ENCODE measurements around the gene KRTAP10-1. TPM values are rescaled to one million over a fixed set of nuclear protein-coding genes. Genes with fewer than 3 reads are reported as not detected.
"Not testable (repeated sequence)": the region's sequence is repeated elsewhere in the genome, so short reads cannot be mapped to it uniquely, and the experiment has no call there.

KRTAP10-1 gene
- total and polyA plus RNA-seq, 2 experiments from 2014 or later, result not detected

GRCh38 chr21:44564099-44564498, 24.1 kb upstream of the KRTAP10-1 start:
- no peak for DNase-seq

DNA sequence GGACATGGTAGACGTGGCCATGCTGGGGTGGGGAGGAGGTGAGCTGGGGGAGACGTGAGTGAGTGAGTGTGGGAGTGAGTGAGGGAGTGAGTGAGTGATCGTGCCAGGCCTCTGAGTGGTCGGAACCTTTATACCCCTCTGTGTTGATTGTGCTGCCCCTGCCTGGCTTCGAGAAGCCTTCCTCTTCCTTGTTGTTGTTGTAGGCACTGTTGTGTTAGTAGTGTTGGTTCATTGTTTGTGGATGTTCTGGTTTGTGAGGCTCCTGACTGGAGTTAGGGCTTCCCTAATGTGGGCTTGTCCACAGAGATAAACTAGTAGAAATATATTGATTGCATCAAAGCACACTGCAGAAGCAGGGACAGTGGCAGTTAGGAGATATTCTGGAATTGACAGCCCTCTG, 18.7 kb upstream of the KRTAP10-1 start, which contains the start of gene KRTAP10-3:
TSS of gene KRTAP10-3 (minus strand) at position 101 of the 400 bp plus-strand sequence. CDS start at position 21, 80 bp downstream.
- Histone ChIP-seq H3K4me2 (ENCODE audit: unreplicated experiment) (no peak within 1 kb of the TSS), H3K4me1 (ENCODE audit: insufficient read depth) (no peaks in the 10 kb centered on the region), H3K79me2 (ENCODE audit: insufficient read depth) (no peaks in the 10 kb centered on the region), H3K27ac (no peak within 1 kb of the TSS), H2AFZ (no peak within 1 kb of the TSS), H3K4me3 (no peak within 1 kb of the TSS), H3K9me2 (ENCODE audit: insufficient read depth) (no peaks in the 10 kb centered on the region), H3K9me3 (ENCODE audit: low read depth) (no peaks in the 10 kb centered on the region), H4K20me1 (ENCODE audit: insufficient read depth) (no peaks in the 10 kb centered on the region), H3F3A (ENCODE audit: insufficient read depth) (no peaks in the 10 kb centered on the region), H3K36me3 (ENCODE audit: low read depth) (no peaks in the 10 kb centered on the region), H3K9ac (no peak within 1 kb of the TSS), H3K27me3 (replicated peaks; ENCODE audit: insufficient read depth) (peaks cover 27% of the 10 kb centered on the region)
- WGBS, 2 experiments (ENCODE audit: low coverage in 1 of 2, low lambda C conversion rate in 2 of 2, missing lambda C conversion rate in 2 of 2), result 39 to 50% methylated on average over 5 of the region's 5 CpGs
- DNase-seq, result no peak
- TF ChIP-seq EZH2phosphoT487 (IDR thresholded peaks at IDR 0.05; ENCODE audit: insufficient read depth, low read depth) (no peak), EZH2 (IDR thresholded peaks at IDR 0.05; ENCODE audit: insufficient read depth, poor library complexity, severe bottlenecking) (no peak)
- in situ Hi-C loops (cut with MboI), result no loop called here

More at GRCh38 chr21:44564099-44564498, 24.1 kb upstream of the KRTAP10-1 start:
- no peak overlapping the region for H3K4me3 ChIP-seq
- H3K27ac ChIP-seq, result no peak overlapping the region
- no peaks in the 10 kb centered on the region for H3K4me1 ChIP-seq (ENCODE audit: insufficient read depth)
- no peaks in the 10 kb centered on the region for H4K20me1 ChIP-seq (ENCODE audit: insufficient read depth)
- no peaks in the 10 kb centered on the region for H3K36me3 ChIP-seq (ENCODE audit: low read depth)
- no peak overlapping the region for H3K4me2 ChIP-seq (ENCODE audit: unreplicated experiment)
- H3K79me2 ChIP-seq (ENCODE audit: insufficient read depth), result no peaks in the 10 kb centered on the region
- peaks cover 9% of the 10 kb centered on the region; the same call in 1 of the 2 replicates for H3K27me3 ChIP-seq (replicated peaks; ENCODE audit: insufficient read depth)
- H3K9me3 ChIP-seq (ENCODE audit: low read depth), result no peaks in the 10 kb centered on the region
- H3K9ac ChIP-seq, result no peak overlapping the region
- TF ChIP-seq EZH2 (IDR thresholded peaks at IDR 0.05; ENCODE audit: insufficient read depth, poor library complexity, severe bottlenecking) (no peak), EZH2phosphoT487 (IDR thresholded peaks at IDR 0.05; ENCODE audit: insufficient read depth, low read depth) (no peak)
- no peak overlapping the region for H2AFZ ChIP-seq
- H3K9me2 ChIP-seq (ENCODE audit: insufficient read depth), result no peaks in the 10 kb centered on the region
- in situ Hi-C loops (cut with MboI), result no loop called here
- WGBS, 2 experiments (ENCODE audit: low coverage in 1 of 2, low lambda C conversion rate in 2 of 2, missing lambda C conversion rate in 2 of 2), result 47 to 54% methylated on average over 1 of the region's 1 CpG
- no peaks in the 10 kb centered on the region for H3F3A ChIP-seq (ENCODE audit: insufficient read depth)

- H3K36me3 ChIP-seq (ENCODE audit: low read depth); H4K20me1 ChIP-seq (ENCODE audit: insufficient read depth); in situ Hi-C loops (cut with MboI); H3K9me2 ChIP-seq (ENCODE audit: insufficient read depth); H3K4me1 ChIP-seq (ENCODE audit: insufficient read depth); H3F3A ChIP-seq (ENCODE audit: insufficient read depth); H3K4me2 ChIP-seq (ENCODE audit: unreplicated experiment); H3K9me3 ChIP-seq (ENCODE audit: low read depth); H3K27ac ChIP-seq; DNase-seq; H3K9ac ChIP-seq; H3K4me3 ChIP-seq; H2AFZ ChIP-seq; H3K79me2 ChIP-seq (ENCODE audit: insufficient read depth): not testable (repeated sequence)
- H3K27me3 ChIP-seq (replicated peaks; ENCODE audit: insufficient read depth), result peaks cover 31% of the 10 kb centered on the region
- 36 to 48% methylated on average over 4 to 10 of the region's 10 CpGs for WGBS, 2 experiments (ENCODE audit: low coverage in 1 of 2, low lambda C conversion rate in 2 of 2, missing lambda C conversion rate in 2 of 2)
Measured at GRCh38 chr21:44558329-44558675, 18.3 kb upstream of the KRTAP10-1 start.

DNA sequence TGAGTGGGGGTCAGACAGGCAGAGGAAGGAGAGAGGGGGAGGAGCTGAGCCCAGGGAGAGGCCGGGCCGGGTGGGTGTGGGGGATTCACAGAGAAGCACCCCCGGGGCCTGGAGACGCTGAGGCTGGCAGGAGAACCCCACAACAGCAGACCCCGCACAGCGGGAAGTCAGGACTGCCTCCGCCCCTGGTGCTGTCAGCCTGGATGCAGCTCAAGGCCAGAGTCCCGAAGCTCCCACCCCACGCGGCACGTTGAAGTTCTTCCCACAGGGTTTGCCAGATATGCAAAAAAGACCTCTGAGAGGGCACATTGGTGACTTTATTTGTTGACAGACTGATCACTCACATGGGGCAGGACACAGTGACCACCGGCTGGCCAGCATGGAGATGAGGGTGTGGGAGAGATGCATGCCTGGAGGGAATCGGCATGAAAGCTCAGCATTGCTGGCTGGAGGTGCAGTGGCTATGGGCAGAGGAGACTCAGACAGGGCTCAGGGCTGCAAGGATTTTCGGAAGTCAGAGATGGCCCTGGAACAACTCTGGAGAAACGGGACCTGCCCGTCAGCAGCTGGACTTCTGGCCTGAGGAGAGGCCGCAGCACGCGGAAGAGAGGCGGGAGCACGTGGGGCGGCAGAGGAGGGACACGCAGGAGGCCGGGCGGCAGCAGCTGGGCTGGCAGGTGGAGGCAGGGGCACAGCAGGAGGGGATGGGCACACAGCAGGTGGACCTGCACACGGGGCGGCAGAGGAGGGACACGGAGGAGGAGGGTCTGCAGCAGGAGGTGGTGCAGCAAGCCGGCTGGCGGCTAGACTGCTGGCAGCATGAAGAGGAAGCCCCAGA, 17.7 kb upstream of the KRTAP10-1 start:
- no peaks in the 10 kb centered on the region for H3F3A ChIP-seq (ENCODE audit: insufficient read depth)
- no peak for DNase-seq
- H3K9ac ChIP-seq, result no peak overlapping the region
- no peaks in the 10 kb centered on the region for H3K9me2 ChIP-seq (ENCODE audit: insufficient read depth)
- in situ Hi-C loops (cut with MboI), result no loop called here
- TF ChIP-seq EZH2 (IDR thresholded peaks at IDR 0.05; ENCODE audit: insufficient read depth, poor library complexity, severe bottlenecking) (no peak), EZH2phosphoT487 (IDR thresholded peaks at IDR 0.05; ENCODE audit: insufficient read depth, low read depth) (no peak)
- no peaks in the 10 kb centered on the region for H3K36me3 ChIP-seq (ENCODE audit: low read depth)
- H2AFZ ChIP-seq, result no peak overlapping the region
- H3K4me2 ChIP-seq (ENCODE audit: unreplicated experiment), result no peak overlapping the region
- H3K4me3 ChIP-seq, result no peak overlapping the region
- H3K9me3 ChIP-seq (ENCODE audit: low read depth), result no peaks in the 10 kb centered on the region
- no peak overlapping the region for H3K27ac ChIP-seq
- peaks cover 35% of the 10 kb centered on the region for H3K27me3 ChIP-seq (replicated peaks; ENCODE audit: insufficient read depth)
- no peaks in the 10 kb centered on the region for H3K79me2 ChIP-seq (ENCODE audit: insufficient read depth)
- no peaks in the 10 kb centered on the region for H3K4me1 ChIP-seq (ENCODE audit: insufficient read depth)
- WGBS, 2 experiments (ENCODE audit: low coverage in 1 of 2, low lambda C conversion rate in 2 of 2, missing lambda C conversion rate in 2 of 2), result 31 to 35% methylated on average over 23 to 30 of the region's 30 CpGs
- H4K20me1 ChIP-seq (ENCODE audit: insufficient read depth), result no peaks in the 10 kb centered on the region
